Measurements from ENCODE around the gene NPTX2. TPM values are rescaled to one million over a fixed set of nuclear protein-coding genes. Genes with fewer than 3 reads are reported as not detected.

Gene NPTX2, protein sequence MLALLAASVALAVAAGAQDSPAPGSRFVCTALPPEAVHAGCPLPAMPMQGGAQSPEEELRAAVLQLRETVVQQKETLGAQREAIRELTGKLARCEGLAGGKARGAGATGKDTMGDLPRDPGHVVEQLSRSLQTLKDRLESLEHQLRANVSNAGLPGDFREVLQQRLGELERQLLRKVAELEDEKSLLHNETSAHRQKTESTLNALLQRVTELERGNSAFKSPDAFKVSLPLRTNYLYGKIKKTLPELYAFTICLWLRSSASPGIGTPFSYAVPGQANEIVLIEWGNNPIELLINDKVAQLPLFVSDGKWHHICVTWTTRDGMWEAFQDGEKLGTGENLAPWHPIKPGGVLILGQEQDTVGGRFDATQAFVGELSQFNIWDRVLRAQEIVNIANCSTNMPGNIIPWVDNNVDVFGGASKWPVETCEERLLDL
- total RNA-seq, result 0.12 and 0.44 TPM in 2 replicates

DNA sequence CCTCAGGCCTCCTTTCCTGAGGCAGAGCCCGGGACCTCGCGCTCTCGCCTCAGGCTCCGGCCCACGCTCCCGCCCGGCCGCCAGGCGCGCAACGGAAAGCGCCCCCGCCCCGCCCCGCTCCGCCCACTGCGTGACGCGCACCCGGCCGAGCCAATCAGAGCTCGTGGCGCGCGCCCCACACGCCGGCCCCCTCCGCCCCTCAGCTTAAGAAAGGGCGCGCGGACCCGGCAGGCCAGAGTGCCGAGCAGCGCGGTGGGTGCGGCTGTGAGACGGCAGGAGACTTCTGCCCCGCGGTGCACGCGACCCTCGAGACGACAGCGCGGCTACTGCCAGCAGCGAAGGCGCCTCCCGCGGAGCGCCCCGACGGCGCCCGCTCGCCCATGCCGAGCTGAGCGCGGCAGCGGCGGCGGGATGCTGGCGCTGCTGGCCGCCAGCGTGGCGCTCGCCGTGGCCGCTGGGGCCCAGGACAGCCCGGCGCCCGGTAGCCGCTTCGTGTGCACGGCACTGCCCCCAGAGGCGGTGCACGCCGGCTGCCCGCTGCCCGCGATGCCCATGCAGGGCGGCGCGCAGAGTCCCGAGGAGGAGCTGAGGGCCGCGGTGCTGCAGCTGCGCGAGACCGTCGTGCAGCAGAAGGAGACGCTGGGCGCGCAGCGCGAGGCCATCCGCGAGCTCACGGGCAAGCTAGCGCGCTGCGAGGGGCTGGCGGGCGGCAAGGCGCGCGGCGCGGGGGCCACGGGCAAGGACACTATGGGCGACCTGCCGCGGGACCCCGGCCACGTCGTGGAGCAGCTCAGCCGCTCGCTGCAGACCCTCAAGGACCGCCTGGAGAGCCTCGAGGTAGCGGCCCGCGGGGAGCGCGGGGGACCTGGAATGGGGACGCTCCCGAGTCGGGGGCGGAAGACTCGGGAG lies at the start of gene NPTX2:
TSS of gene NPTX2 (plus strand) at position 235 of the 909 bp plus-strand sequence. CDS start at position 412, 177 bp downstream.

Other genes starting within 250 kb of the NPTX2 start
- 1.1 and 1.7 TPM in 2 replicates for gene BAIAP2L1, start 216.2 kb upstream of the NPTX2 start, total RNA-seq

All from uterine smooth muscle cell (primary cell).